Dendritic cell treated with granulocyte-macrophage colony-stimulating factor and Interleukin-4, amounts not matched to agents 40 ng/mL and 50 ng/mL, for 4 days (primary cell): ENCODE measurements around the gene OR7A5.

ENCODE experiments used
- H3K27ac Mint-ChIP-seq: one replicate; pipeline ENCODE4 v1.8.0; 2022; ENCODE audit warnings: mild to moderate bottlenecking, mixed read lengths
- H3K27me3 Mint-ChIP-seq: one replicate; pipeline ENCODE4 v1.8.0; 2022; ENCODE audit warnings: mild to moderate bottlenecking, mixed read lengths
- H3K36me3 Mint-ChIP-seq: one replicate; pipeline ENCODE4 v1.8.0; 2022; ENCODE audit warnings: low read depth, mixed read lengths
- H3K4me1 Mint-ChIP-seq: one replicate; pipeline ENCODE4 v1.8.0; 2022; ENCODE audit warnings: low read depth, mixed read lengths
- H3K4me3 Mint-ChIP-seq: one replicate; pipeline ENCODE4 v1.8.0; 2022; ENCODE audit warnings: mild to moderate bottlenecking, moderate library complexity, mixed read lengths
- H3K9me3 Mint-ChIP-seq: one replicate; pipeline ENCODE4 v1.8.0; 2022; ENCODE audit warnings: mixed read lengths
- intact Hi-C: fragments of 100-400 bp; cut with micrococcal nuclease; formaldehyde crosslinking; loops from one replicate; pipeline ENCODE4 v1.15.0; 2022

Gene OR7A5

DNA sequence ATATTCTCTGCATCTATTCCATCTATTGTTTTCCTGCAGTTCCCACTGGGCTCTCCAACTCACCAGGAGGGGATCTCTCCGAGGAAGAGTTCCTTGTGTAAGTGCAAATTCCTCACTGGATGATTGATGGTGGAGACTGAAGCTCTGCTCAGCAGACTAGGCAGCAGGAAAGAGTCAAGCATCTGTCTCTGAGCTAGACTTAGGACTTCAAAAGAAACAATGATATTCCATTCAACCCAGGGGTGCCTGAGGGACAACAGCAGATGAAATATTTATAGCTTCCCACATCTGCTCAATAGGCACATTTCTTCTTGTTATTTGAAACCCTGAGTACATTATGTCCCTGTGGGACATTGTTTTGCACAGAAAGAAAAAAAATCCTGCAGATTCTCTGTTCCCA lies at the start of gene OR7A5, which contains the start of gene OR7C1:
TSS of gene OR7A5 (minus strand) at position 175 of the 400 bp plus-strand sequence. CDS start 6,944 bp downstream, outside the sequence.
TSS of gene OR7C1 (minus strand) at position 175 of the 400 bp plus-strand sequence. CDS start 35,049 bp downstream, outside the sequence.
- no peaks in the 10 kb centered on the region for H3K36me3 Mint-ChIP-seq
- H3K9me3 Mint-ChIP-seq, result no peaks in the 10 kb centered on the region
- peaks cover 5% of the 10 kb centered on the region for H3K27me3 Mint-ChIP-seq
- H3K4me3 Mint-ChIP-seq, result no peak within 1 kb of the TSS
- no peak within 1 kb of the TSS for H3K27ac Mint-ChIP-seq
- intact Hi-C loops, result no loop called here
- peaks cover 6% of the 10 kb centered on the region for H3K4me1 Mint-ChIP-seq

DNA sequence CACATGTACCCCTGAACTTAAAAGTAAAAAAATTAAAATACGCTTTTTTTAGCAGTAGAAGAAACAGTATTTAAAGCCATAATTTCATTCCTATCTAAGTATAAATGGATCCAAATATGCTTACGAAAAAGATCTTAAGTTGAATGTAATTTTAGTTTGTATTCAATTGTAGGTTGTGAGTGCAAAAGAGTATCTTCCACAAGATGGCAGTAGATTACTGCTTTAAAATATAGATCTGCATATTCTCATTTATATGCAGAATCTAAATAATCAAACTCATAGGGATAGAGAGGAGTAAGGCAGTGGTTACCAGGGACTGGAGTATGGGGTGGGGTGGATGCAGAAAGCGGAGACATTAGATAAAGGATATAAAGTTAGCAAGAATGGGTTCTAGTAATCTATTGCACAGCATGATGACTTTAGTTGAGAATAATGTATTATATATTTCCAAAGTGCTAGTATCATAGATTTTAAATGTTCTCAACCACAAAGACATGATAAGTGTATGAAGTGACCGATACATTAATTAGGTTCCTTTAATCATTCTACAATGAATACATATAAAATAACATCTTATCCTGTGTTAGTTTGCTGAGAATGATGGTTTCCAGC lies 36.7 kb upstream of the OR7A5 start:
- intact Hi-C loops, result no loop called here
- H3K4me1 Mint-ChIP-seq, result no peaks in the 10 kb centered on the region
- no peak overlapping the region for H3K4me3 Mint-ChIP-seq
- peaks cover 4% of the 10 kb centered on the region for H3K27me3 Mint-ChIP-seq
- no peaks in the 10 kb centered on the region for H3K36me3 Mint-ChIP-seq
- no peaks in the 10 kb centered on the region for H3K9me3 Mint-ChIP-seq
- H3K27ac Mint-ChIP-seq, result no peak overlapping the region

DNA sequence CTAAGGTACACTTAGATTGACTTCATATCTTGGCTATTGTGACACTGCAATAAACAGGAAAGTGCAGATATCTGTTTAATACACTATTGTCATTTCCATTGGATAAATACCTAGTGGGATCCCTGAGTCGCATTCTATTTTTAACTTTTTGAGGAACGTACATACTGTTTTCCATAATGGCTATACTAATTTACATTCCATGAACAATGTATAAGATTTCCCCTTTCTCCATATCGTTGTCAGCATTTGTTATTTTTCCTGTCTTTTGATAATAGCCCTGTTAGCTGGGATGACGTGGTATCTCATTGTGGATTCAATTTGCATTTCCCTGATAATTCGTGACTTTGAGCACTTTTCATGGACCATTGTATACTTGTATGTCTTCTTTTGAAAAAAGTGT lies 33.5 kb upstream of the OR7A5 start:
- H3K36me3 Mint-ChIP-seq, result no peaks in the 10 kb centered on the region
- intact Hi-C loops, result no loop called here
- no peaks in the 10 kb centered on the region for H3K9me3 Mint-ChIP-seq
- H3K4me1 Mint-ChIP-seq, result no peaks in the 10 kb centered on the region
- peaks cover 4% of the 10 kb centered on the region for H3K27me3 Mint-ChIP-seq
- no peak overlapping the region for H3K27ac Mint-ChIP-seq
- no peak overlapping the region for H3K4me3 Mint-ChIP-seq

DNA sequence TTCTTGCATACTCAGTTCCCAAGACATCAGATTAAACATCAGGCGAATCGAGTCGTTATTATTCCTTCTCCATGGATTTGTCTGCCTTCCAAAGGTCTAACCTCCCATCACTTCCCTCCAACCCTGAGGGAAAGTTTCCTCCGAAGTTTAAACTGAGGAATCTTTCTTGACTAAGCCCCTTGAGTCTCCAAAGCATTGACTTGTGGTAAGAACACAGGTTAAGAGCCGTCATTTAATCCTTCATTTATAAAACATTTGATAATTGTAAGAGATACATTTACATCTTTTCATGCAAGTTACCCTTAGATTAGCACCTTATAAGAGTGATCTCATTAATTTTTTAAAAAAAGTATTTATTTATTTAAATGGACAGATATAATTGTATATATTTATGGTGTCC lies 13.8 kb upstream of the OR7A5 start, which contains the start of gene OR7A10:
TSS of gene OR7A10 (minus strand) at position 101 of the 400 bp plus-strand sequence. CDS start 7,045 bp downstream, outside the sequence.
- Mint-ChIP-seq H3K27me3 (peaks cover 5% of the 10 kb centered on the region), H3K9me3 (no peaks in the 10 kb centered on the region), H3K4me1 (no peaks in the 10 kb centered on the region), H3K36me3 (no peaks in the 10 kb centered on the region), H3K27ac (no peak within 1 kb of the TSS), H3K4me3 (no peak within 1 kb of the TSS)
- intact Hi-C loops, result no loop called here

DNA sequence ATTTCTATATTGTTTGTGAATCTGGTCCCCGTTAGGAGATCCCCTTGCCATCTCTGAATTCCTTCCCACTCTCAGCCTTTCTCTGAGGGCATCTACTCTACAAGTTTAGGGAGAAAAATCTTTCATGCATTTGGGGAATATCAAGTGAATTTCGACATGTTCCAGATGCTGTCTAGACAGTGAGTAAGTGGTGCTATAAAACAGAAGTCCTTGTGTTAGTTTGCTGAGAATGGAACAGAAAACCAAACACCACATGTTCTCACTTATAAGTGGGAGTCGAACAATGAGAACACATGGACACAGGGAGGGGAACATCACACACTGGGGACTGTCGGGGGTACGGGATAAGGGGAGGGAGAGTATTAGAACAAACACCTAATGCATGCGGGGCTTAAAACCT lies 8.6 kb upstream of the OR7A5 start:
- Mint-ChIP-seq H3K36me3 (no peaks in the 10 kb centered on the region), H3K4me1 (no peaks in the 10 kb centered on the region), H3K9me3 (no peaks in the 10 kb centered on the region), H3K4me3 (no peak overlapping the region), H3K27ac (no peak overlapping the region), H3K27me3 (peaks cover 3% of the 10 kb centered on the region)
- intact Hi-C loops, result no loop called here

DNA sequence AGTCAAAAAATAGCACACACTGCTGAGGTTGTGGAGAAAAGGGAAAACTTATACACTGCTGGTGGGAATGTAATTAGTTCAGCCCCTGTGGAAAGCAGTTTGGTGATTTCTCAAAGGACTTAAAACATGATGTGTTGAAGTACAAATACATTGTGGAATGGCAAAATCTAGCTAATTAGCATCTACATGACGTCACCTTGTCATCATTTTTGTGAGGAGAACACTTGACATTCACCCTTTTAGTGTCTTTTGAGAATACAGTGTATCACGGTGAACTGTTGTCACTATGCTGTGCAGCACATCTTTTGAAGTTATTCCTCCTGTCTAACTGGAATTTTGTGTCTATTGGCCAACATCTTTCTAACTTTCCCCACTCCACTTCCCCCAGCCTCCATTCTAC lies 8.2 kb upstream of the OR7A5 start:
- H3K4me3 Mint-ChIP-seq, result no peak overlapping the region
- H3K4me1 Mint-ChIP-seq, result no peaks in the 10 kb centered on the region
- H3K27me3 Mint-ChIP-seq, result peaks cover 3% of the 10 kb centered on the region
- intact Hi-C loops, result no loop called here
- no peaks in the 10 kb centered on the region for H3K36me3 Mint-ChIP-seq
- H3K27ac Mint-ChIP-seq, result no peak overlapping the region
- H3K9me3 Mint-ChIP-seq, result no peaks in the 10 kb centered on the region

DNA sequence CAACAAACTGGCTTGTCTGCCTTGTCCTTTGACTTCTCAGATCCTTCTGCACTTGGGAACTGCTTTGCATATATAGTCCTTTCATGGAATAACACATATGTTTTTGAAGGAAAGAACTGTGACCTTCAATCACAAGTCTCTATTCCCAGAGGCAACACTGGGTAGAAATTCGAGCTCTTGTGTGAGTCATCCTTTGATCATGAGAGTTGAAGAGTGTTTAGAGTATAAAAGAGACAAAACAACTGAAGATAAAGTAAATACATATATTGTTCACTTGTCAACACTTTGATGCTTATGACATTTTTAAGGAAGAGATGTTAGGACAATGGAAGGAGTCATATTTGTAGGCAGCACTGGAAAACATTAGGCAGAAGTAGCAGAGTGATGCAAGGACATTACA lies 5.2 kb upstream of the OR7A5 start:
- intact Hi-C loops, result no loop called here
- no peak overlapping the region for H3K4me3 Mint-ChIP-seq
- H3K27me3 Mint-ChIP-seq, result peaks cover 5% of the 10 kb centered on the region
- H3K9me3 Mint-ChIP-seq, result no peaks in the 10 kb centered on the region
- no peak overlapping the region for H3K27ac Mint-ChIP-seq
- peaks cover 6% of the 10 kb centered on the region for H3K4me1 Mint-ChIP-seq
- no peaks in the 10 kb centered on the region for H3K36me3 Mint-ChIP-seq

DNA sequence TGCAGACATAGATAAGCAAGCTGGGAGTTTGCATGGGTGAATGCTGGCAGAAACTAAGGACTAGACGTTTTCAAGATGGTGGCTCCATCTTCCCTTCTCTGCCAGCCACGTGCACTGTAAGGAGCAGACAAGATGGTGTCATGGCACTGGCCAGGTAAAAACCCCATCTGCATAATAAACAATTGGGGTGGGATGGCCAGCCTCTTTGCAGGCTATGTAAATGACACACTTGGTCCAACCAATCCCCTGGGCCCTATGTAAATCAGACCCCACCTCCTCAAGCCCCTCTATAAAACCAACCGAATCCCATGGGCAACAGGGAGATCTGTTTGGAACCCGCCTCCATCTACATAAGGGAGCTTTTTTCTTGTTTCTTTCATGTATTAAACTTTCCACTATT lies 2.4 kb upstream of the OR7A5 start:
- Mint-ChIP-seq H3K9me3 (no peaks in the 10 kb centered on the region), H3K36me3 (no peaks in the 10 kb centered on the region), H3K27ac (no peak overlapping the region), H3K4me3 (no peak overlapping the region), H3K4me1 (peaks cover 6% of the 10 kb centered on the region), H3K27me3 (peaks cover 5% of the 10 kb centered on the region)
- intact Hi-C loops, result no loop called here

DNA sequence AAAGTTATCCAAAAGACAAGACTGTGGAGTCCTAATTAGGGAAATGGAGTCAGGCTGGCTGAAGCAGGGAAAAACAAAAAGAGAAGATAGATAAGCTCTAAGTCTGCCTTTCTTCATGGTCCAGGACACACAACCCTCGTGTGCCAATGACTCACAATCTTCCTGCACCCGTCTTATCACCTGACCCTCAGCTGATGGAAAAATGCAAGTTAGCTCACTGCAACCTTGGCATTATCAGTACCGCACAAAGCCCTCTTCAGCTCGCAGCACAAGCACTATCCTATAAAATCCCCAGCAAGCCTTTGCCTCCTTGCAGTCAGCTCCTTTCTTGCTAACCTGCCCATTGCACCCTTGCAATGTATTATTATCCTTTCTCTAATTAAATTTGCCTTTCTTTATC lies 4.3 kb downstream of the OR7A5 start:
- no peak overlapping the region for H3K27ac Mint-ChIP-seq
- no peaks in the 10 kb centered on the region for H3K4me1 Mint-ChIP-seq
- intact Hi-C loops, result no loop called here
- no peak overlapping the region for H3K4me3 Mint-ChIP-seq
- no peaks in the 10 kb centered on the region for H3K9me3 Mint-ChIP-seq
- H3K36me3 Mint-ChIP-seq, result no peaks in the 10 kb centered on the region
- H3K27me3 Mint-ChIP-seq, result peaks cover 20% of the 10 kb centered on the region

DNA sequence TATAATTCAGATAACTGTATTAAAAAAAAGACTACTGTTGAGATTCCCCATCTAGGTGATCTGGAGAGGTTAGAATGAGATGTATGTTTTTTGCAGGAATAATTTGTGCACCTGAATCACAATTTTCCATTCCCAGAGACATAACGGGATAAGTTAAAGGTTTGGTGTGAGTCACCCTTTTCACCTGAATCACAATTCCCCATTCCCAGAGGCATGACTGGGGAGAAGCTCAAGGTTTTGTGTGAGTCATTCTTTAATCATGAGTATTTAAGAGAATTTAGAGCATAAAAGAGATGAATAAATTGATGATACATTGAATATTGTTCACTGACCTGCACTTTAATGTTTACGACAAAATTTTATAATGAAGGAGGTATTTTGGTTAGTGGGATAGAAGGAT lies 9.0 kb downstream of the OR7A5 start:
- H3K36me3 Mint-ChIP-seq, result no peaks in the 10 kb centered on the region
- H3K4me1 Mint-ChIP-seq, result peaks cover 8% of the 10 kb centered on the region
- intact Hi-C loops, result no loop called here
- no peaks in the 10 kb centered on the region for H3K9me3 Mint-ChIP-seq
- H3K27me3 Mint-ChIP-seq, result peaks cover 21% of the 10 kb centered on the region
- H3K4me3 Mint-ChIP-seq, result no peak overlapping the region
- no peak overlapping the region for H3K27ac Mint-ChIP-seq

DNA sequence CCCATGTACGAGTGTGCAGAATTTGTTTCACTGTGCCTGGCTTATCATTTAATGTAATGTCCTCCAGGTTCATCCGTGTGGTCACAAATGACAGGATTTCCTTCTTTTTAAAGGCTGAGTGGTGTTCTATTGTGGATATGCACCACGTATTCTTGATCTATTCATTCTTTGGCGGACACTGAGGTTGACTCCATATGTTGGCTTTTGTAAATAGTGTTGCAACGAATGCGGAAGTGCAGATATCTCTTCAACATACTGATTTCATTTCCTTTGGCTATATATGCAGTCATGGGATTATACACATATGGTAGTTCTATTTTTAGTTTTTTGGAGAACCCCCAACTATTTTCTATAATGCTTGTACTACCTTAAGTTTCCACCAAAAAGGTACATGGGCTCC lies 13.0 kb downstream of the OR7A5 start:
- peaks cover 8% of the 10 kb centered on the region for H3K4me1 Mint-ChIP-seq
- intact Hi-C loops, result no loop called here
- no peaks in the 10 kb centered on the region for H3K9me3 Mint-ChIP-seq
- H3K36me3 Mint-ChIP-seq, result no peaks in the 10 kb centered on the region
- H3K4me3 Mint-ChIP-seq, result no peak overlapping the region
- H3K27me3 Mint-ChIP-seq, result peaks cover 10% of the 10 kb centered on the region
- no peak overlapping the region for H3K27ac Mint-ChIP-seq

DNA sequence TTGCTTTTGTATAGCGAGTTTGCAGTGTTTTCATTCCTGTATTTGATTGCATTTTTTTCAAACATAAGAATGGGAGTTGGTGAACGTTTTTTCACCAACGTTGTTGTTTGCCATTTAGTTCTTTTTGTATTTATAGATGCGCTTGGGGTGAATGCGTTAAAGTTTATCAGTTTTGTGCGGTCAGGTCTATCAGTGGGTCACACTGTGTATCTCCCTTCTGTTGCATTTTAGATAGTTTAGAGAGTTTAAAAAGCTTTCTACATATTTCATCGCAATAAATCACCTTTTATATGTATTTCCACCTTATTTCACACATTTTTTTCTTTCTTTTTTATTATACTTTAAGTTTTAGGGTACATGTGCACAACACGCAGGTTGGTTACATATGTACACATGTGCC lies 16.4 kb downstream of the OR7A5 start:
- intact Hi-C loops, result no loop called here
- Mint-ChIP-seq H3K4me3 (no peak overlapping the region), H3K27ac (no peak overlapping the region), H3K9me3 (no peaks in the 10 kb centered on the region), H3K36me3 (no peaks in the 10 kb centered on the region), H3K27me3 (peaks cover 2% of the 10 kb centered on the region), H3K4me1 (peaks cover 8% of the 10 kb centered on the region)

DNA sequence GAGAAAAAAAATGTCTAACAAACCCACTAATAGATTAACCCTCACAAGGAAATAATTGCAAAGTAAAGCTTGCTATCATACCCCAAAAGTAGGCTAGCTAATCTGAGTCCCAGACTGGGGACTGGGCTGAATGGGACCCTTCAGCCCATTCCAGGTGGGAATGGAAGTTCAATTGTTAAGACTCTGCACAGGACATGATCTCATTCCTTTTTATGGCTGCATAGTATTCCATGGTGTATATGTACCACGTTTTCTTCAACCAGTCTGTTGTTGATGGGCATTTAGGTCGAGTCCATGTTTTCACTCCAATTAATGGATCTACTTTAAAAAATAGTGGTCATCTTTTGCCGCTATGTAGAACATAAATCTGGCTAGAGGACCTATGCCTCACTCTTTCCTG lies 17.9 kb downstream of the OR7A5 start:
- intact Hi-C loops, result no loop called here
- H3K27ac Mint-ChIP-seq, result no peak overlapping the region
- no peaks in the 10 kb centered on the region for H3K27me3 Mint-ChIP-seq
- no peaks in the 10 kb centered on the region for H3K9me3 Mint-ChIP-seq
- peaks cover 7% of the 10 kb centered on the region for H3K4me1 Mint-ChIP-seq
- H3K4me3 Mint-ChIP-seq, result no peak overlapping the region
- no peaks in the 10 kb centered on the region for H3K36me3 Mint-ChIP-seq

DNA sequence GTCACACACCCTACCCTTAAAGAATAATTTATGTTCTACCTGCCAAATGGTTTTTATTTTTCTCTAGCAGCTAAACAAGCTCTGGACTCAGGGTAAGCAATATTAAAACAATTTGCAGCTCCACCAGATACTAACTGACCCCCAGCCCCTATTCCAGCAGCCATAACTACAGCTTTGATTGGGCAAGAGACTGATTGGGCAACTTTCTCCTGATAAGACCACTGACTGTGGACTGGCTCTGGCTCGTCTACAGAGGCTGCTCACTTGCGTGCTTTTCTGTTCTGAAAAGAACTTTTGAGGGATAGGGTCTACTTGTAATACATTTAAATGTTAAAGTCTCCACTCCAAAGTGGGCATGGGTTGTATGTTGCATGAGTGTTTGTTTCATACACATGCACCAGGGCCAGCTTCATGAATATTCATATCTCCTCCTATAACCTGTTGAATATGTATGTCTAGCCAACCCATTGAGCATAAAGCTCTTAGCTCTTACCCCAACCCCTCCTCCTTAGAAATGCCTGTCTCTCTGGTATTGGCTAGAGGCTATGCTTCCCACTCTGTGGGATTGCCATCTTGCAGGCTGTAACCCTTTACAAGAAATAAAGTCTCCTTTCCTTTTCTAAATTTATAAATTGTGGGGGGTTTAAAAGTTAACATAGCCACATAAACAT lies 19.9 kb downstream of the OR7A5 start:
- intact Hi-C loops, result no loop called here
- H3K4me1 Mint-ChIP-seq, result no peaks in the 10 kb centered on the region
- no peak overlapping the region for H3K4me3 Mint-ChIP-seq
- no peaks in the 10 kb centered on the region for H3K9me3 Mint-ChIP-seq
- H3K36me3 Mint-ChIP-seq, result no peaks in the 10 kb centered on the region
- H3K27me3 Mint-ChIP-seq, result no peaks in the 10 kb centered on the region
- no peak overlapping the region for H3K27ac Mint-ChIP-seq
